SK-N-SH (cell line): Measurements from ENCODE around the gene KIZ.

Source experiments
- EP300 ChIP-seq, 2 experiments: IDR thresholded peaks; 2 replicates each; pipeline versions ENCODE4 v1.4.0 to v1.6.1; 2012; ENCODE audit warnings: borderline replicate concordance in 1 of 2, low read depth in 1 of 2, low read length in 1 of 2
- MAX ChIP-seq: IDR thresholded peaks from 2 replicates; pipeline ENCODE4 v1.4.0; 2012; ENCODE audit warnings: low read depth
- MXI1 ChIP-seq: IDR thresholded peaks from 2 replicates; pipeline ENCODE4 v1.6.1; 2012; ENCODE audit warnings: mild to moderate bottlenecking, low read depth, low read length, improper control_type of control experiment
- POLR2AphosphoS5 ChIP-seq: IDR thresholded peaks from 2 replicates; pipeline ENCODE4 v1.6.1; 2012; ENCODE audit warnings: low read depth, low read length
- RAD21 ChIP-seq: IDR thresholded peaks from 2 replicates; pipeline ENCODE4 v1.6.1; 2012; ENCODE audit warnings: mild to moderate bottlenecking, low read length
- REST ChIP-seq: IDR thresholded peaks from 2 replicates; pipeline ENCODE4 v1.6.1; 2012; ENCODE audit warnings: mild to moderate bottlenecking, low read depth, low read length, moderate library complexity
- SIN3A ChIP-seq: IDR thresholded peaks from 2 replicates; pipeline ENCODE4 v1.6.1; 2012; ENCODE audit warnings: low read depth, mild to moderate bottlenecking, low read length, moderate library complexity, borderline replicate concordance
- TCF12 ChIP-seq: IDR thresholded peaks from 2 replicates; pipeline ENCODE4 v1.4.0; 2012
- TF ChIP-seq, protein P1 (sequence below): fragments of 200-600 bp; sonication (generic); IDR thresholded peaks from 2 replicates; pipeline ENCODE4 v1.6.1; 2017; ENCODE audit warnings: antibody characterized with exemption, mild to moderate bottlenecking, moderate library complexity
- TF ChIP-seq, protein P2 (sequence below): IDR thresholded peaks from 2 replicates; pipeline ENCODE4 v1.4.0; 2012; ENCODE audit warnings: low read depth, borderline replicate concordance

DNA sequence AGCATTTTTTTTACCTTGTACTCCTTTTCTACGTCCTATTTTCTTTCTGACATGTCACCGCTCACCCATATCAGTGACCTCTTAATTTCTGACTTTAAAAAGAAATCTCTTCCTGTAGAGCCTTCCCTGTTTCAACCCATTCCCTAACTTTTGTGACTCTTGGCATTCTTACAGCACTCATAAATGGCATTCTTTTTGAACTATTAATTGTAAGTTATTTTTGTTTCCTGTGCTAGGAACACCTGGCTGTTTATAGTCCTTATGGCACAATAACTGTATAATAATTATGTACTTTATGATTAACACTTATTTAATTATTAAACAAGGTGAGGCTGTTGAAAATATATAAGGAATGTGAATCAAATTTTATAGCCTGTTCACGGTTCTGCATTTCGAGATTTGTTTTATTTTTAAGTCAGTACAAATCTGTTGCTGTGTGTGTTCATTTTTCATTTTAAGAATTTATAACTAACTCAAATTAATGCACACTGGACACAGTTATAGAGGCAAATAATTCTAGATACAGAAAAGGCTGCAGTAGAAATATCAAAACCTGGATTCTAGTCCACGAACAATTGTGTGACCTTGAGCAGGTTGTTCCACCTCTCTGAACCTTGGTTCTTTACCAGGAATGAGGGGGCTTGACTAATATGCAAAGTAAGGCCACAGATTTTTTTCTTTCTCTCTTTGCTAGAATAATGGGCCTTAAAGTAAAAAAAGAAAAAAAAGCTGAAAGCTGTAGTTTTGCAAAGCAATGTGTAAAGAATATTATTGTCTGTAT, 1.5 kb downstream of the KIZ start:
- TF ChIP-seq MXI1 = no peak
- TF ChIP-seq, protein P1, sequence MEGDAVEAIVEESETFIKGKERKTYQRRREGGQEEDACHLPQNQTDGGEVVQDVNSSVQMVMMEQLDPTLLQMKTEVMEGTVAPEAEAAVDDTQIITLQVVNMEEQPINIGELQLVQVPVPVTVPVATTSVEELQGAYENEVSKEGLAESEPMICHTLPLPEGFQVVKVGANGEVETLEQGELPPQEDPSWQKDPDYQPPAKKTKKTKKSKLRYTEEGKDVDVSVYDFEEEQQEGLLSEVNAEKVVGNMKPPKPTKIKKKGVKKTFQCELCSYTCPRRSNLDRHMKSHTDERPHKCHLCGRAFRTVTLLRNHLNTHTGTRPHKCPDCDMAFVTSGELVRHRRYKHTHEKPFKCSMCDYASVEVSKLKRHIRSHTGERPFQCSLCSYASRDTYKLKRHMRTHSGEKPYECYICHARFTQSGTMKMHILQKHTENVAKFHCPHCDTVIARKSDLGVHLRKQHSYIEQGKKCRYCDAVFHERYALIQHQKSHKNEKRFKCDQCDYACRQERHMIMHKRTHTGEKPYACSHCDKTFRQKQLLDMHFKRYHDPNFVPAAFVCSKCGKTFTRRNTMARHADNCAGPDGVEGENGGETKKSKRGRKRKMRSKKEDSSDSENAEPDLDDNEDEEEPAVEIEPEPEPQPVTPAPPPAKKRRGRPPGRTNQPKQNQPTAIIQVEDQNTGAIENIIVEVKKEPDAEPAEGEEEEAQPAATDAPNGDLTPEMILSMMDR = no peak
- TF ChIP-seq, protein P2, sequence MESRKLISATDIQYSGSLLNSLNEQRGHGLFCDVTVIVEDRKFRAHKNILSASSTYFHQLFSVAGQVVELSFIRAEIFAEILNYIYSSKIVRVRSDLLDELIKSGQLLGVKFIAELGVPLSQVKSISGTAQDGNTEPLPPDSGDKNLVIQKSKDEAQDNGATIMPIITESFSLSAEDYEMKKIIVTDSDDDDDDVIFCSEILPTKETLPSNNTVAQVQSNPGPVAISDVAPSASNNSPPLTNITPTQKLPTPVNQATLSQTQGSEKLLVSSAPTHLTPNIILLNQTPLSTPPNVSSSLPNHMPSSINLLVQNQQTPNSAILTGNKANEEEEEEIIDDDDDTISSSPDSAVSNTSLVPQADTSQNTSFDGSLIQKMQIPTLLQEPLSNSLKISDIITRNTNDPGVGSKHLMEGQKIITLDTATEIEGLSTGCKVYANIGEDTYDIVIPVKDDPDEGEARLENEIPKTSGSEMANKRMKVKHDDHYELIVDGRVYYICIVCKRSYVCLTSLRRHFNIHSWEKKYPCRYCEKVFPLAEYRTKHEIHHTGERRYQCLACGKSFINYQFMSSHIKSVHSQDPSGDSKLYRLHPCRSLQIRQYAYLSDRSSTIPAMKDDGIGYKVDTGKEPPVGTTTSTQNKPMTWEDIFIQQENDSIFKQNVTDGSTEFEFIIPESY = no peak
- no peak for TF ChIP-seq MAX
- no peak for TF ChIP-seq EP300 (IDR thresholded peaks at IDR 0.05; ENCODE audit: borderline replicate concordance in 1 of 2, low read depth in 1 of 2, low read length in 1 of 2)
- no peak for TF ChIP-seq SIN3A
- TF ChIP-seq REST = no peak
- no peak for TF ChIP-seq RAD21
- no peak for TF ChIP-seq TCF12
- TF ChIP-seq POLR2AphosphoS5 = no peak
